Stimulated activated CD8-positive, alpha-beta memory T cell treated with anti-CD3 and anti-CD28 coated beads, Interleukin-12 subunit alpha, Interleukin-12 subunit beta, amount 100 ng/mL, for 1 hour (primary cell): Measurements from ENCODE around the gene HECW1.

Source experiments
- DNase-seq: peaks from one replicate; pipeline ENCODE4 v3.0.0-alpha.2; 2020; ENCODE audit warnings: low read depth

HECW1 gene

DNA sequence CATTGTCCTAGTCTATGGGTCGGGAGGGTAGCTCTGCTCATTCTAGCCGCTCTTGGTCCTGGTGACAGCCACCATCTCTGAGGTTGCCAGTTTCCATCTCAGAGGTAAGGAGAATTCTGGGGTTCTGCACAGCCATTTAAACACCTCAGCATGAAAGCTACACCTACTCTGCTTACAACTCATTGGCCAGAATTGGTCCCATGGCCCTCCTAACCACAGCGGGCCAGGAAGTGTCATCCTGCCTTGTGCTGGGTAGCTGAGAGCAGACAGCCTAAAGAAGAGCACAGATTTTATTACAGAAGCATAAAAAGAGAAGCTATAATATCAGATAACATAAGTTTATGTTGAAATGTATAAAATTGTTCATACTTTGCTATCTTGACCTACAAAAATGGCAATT, 152.7 kb downstream of the HECW1 start:
- DNase-seq = no peak

DNA sequence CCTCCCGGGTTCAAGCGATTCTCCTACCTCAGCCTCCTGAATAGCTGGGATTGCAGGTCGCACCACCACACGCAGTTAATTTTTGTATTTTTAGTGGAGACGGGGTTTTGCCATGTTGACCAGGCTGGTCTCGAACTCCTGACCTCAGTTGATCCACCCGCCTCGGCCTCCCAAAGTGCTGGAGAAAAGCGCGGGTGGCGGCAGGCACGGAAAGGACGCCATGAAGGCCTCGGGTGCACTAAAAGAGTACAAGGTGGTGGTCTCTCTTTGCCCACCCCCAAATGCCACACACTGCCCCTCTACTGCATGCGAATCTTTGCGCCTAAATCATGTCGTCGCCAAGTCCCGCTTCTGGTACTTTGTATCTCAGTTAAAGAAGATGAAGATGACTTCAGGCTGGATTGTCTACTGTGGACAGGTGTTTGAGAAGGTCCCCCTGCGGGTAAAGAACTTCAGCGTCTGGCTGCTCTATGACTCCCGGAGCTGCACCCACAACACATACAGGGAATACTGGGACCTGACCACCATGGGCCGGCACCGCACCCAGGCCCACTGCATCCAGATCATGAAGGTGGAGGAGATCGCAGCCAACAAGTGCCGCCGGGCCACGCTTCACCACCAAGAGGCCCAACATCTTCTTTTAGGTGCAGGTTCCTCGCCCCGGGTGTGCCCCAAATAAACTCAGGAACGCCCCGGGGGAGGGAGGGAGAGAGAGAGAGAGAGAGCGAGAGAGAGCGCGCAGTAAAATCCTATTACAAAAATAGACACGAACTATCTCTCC, 161.7 kb downstream of the HECW1 start:
- DNase-seq = no peak

GRCh38 chr7:43274752-43275151, 162.3 kb downstream of the HECW1 start:
- DNase-seq = no peak

DNA sequence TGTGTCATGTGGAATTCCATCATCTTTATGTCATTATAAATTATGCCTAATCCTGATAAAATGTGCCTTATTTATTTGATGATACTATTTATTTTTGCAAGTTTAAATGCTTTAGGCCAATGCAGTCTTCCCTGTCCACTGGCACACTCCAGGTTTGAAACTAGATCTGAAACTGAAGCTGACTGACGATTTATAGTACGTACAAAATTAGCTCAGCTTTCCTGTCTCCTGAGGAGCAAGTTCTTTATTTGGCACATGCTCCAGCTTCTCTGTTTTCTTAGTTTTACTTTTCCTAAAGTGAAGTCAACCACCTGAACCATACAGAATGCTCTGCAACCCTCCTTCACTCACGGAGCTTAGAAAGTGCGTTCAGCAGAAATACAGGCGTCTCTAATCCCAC, 164.1 kb downstream of the HECW1 start:
- DNase-seq = no peak

- DNase-seq = no peak
Measured at GRCh38 chr7:43278088-43278644, 165.7 kb downstream of the HECW1 start.

DNA sequence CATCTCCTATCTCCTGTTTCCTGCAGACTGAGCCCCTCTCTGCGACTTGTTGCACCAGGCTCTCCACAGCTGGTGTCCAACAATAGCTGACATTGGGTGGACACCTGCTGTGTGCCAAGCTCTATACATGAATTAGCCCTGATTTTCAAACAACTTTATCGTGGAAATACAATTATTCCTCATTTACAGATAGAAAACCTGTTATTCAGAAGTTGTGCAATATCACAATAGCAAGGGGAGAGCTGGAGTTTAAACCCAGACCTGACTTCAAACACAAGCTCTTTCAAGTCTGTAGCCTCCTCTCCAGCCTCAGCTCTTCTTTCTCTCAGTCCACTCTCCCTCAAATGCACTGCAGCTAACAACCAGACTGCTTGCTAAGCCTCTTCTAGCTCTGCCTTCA, 168.8 kb downstream of the HECW1 start:
- no peak for DNase-seq

DNA sequence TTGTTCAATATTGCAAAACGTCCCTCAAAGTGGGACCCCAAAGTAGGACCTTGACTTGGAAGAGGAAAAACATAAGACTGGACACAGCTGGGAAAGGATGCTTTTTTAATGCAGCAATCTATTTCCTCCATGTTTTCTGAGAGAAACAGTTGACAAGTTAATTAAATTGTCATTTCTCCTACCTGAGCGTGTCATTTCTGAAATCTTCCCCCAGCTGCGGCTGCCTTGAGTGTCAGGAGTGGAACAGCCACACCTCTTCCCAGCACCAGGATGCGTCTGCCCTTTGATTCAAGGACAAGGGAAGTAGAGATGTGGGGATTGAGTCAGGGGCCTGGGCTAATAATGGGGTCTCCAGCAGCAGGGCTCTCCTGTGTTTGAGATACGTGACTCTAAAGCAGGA, 171.3 kb downstream of the HECW1 start:
- no peak for DNase-seq

DNA sequence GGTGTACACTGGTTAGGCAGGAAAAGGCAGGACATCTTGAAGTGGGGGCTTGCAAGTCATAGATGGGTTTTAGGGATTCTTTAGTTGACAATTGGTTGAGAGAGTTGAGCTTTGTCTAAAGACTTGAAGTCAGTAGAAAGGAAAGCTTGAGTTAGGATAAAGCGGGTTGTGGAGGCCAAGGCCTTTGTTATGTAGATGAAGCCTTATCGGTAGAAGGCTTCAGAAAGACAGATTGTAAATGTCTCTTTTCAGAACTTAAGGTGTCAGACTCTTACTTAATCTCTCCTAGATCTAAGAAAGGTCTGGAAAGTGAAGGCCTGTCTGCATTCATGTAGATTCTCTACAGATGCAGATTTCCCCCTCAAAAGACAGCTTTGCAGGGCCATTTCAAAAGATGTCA, 177.4 kb downstream of the HECW1 start:
- DNase-seq = no peak

DNA sequence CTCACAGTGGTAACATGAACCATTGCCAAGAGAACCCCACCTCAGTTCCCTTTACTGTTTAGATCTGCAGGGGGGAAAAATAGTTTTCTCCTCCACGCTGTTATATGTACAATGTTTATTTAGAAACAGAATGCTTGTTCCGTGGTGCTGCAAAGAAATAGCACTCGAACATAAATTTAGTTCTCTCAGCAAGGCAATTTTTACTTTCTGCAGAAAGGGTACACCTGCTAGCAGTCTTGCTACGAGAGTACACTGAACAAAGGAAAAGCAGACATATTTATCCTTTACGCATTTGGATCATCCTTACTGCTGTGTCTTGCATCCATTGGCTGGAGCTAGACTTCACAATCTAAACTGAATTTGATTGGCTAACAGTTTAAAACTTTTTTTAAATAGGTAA, 178.5 kb downstream of the HECW1 start:
- DNase-seq = no peak

DNA sequence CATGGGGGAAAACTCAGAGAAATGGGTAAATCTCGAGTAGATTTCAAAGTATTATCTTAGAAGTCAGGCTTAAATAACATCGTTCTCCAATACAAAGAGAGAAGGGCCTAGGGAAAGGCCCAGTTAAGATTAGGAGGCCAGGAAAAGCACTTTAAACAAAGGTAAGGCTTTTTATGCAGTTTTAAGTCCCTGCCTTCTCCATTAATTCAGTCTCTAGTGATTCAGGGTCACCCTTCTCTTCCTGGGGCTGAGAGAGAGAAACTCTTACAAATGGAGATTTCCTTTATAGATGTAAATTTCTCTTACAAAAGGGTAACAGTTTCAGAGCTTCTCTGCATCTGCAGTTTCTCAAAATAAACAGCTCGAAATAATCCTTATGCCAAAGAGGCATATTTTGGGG, 179.3 kb downstream of the HECW1 start:
- DNase-seq = no peak

DNA sequence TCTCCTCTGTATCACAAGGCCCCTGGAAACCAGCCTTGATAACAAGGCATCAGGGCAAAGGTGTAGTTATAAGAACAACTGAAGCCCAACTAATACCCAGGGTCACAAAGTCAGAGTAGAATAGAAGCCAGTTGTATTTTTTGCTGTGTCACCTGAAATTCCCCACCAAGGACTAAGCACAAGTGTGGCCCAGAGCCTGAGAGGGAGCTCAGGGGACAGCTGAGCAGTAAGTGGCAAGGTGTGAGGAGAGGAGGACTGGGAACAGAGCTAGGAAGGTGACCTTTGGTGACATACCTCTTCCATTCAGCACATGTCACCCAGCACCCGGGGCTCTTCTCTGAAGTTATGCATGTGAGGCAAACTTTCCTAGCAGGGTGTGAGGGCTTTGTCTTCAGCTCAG, 179.9 kb downstream of the HECW1 start:
- DNase-seq = no peak

DNA sequence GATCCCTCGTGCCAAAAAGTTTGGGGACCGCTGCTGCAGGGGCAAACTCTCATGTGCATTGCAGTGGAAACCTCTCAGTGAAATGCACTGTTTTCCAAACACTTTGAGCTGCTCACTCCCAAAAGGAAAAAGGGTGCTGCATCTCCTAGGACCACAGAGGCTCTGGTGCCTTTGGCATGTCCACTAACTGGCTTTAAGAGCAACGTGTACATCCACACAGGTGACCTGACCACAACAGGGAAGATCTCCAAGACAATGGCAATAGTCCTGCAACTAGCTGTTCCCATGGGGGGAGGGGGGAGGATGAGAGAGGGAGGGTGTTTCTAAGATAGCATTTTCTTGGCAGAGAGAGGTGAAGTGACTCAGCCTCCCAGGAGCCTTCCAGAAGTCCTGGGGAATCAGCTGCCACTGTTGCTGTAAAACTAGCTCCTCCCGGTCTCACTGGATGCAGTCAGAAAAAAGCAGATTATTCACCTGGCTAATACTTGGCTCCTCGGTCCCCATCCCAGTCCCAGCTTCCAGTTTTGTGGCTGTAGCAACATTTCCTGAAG, 181.7 kb downstream of the HECW1 start:
- no peak for DNase-seq

GRCh38 chr7:43295429-43295828, 183.0 kb downstream of the HECW1 start:
- DNase-seq = no peak

- no peak for DNase-seq
Measured at GRCh38 chr7:43296306-43296705, 183.9 kb downstream of the HECW1 start.

- DNase-seq = no peak
Measured at GRCh38 chr7:43298617-43299016, 186.2 kb downstream of the HECW1 start.

- DNase-seq = no peak
Measured at GRCh38 chr7:43300121-43300520, 187.7 kb downstream of the HECW1 start.

DNA sequence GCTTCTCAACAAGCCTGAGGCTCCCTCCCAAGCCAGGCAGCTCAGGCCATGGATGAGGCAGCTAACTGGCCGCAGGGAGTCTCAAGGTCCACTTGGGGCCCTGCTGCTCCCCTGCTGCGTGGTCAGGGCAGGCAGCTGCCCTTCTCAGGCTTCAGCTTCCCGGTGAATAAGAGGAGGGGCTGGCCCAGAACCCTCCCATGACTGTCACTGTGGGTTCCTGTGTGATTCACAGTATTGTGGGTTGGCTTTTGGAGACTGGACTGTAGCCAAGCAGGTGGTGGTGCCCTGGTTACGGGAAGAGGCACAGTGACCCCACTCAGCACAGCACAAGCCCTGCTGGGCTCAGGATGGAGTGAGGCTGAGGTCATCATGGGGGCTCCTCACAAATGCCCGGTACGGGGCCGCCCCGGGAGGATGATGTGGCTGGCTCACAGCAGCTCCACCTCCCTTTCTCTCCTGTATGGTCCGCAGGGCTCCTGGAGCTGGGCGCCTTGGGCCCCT, 189.8 kb downstream of the HECW1 start:
- DNase-seq = no peak

DNA sequence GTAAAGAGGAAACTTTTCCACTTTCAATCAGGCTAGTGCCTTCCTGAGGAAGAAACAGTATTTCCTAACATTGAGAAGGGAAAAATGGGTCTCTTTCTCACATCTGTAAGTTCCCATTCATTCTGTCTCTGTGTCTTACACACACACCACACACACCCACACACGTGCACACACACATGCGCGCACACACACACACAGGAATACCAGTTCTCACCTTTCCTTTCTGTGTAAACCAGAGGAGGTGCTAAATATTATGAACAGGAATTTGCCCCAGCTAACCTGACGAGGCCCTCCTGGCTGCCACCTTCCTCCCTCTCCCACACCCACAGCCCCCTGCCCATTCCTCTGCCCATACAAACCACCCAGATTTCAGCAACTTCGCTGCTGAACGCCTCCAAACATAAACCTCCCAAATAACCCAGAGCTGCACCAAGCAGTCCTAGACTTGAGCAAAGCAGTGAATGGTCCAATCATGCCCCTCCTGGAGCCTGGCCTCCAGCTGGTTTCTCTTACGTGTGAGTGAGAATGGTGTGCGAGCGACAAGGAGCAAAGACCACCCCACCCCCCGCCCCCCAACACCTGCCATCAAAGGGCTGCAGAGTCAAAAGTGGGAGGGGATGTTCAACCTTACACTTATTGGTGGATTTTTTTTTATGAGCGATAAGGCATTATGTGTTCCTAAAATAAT, 190.5 kb downstream of the HECW1 start:
- no peak for DNase-seq

GRCh38 chr7:43303740-43304241, 191.3 kb downstream of the HECW1 start:
- DNase-seq = peak; percentile 2

DNA sequence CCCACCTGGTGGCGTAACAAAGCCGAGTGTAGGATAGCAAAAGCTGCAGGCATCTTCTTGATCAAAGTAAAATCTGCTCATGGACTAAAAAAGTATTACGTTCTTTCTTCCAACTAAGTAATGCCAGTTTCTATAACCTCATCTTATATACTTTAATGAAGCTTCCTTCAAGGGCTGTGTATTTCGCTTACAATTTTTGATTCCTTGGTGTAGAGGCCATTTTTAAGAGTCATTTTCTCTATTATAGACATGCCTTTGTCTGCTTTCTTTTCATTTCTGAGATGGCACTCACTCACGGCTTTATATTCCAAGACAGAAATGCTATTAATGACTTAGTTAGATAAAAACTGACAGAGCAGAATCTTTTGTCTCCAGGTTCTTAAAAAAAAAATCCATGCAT, 194.0 kb downstream of the HECW1 start:
- no peak for DNase-seq

- no peak for DNase-seq
Measured at GRCh38 chr7:43307522-43307921, 195.1 kb downstream of the HECW1 start.

- no peak for DNase-seq
Measured at GRCh38 chr7:43308913-43309705, 196.7 kb downstream of the HECW1 start.
